Stimulated activated CD4-positive, alpha-beta T cell treated with anti-CD3 and anti-CD28 coated beads, Interleukin-4, amount 100 ng/mL, for 4 hours (primary cell): ENCODE data around the gene CRIP2.
A peak's percentile ranks its signal among the peaks of the same experiment; 100 is the strongest.

Source experiments
- DNase-seq, 2 experiments: peaks; one replicate each; pipeline ENCODE4 v3.0.0-alpha.2; 2020

The CRIP2 gene

GRCh38 chr14:105477660-105478397 lies 3.2 kb downstream of the CRIP2 start:
- peak in 1 of 2 experiments; percentile 69 for DNase-seq

- peak in 1 of 2 experiments; percentile 25 for DNase-seq
Measured at GRCh38 chr14:105478398-105479251, 4.0 kb downstream of the CRIP2 start.

GRCh38 chr14:105479431-105480158 lies 5.0 kb downstream of the CRIP2 start:
- DNase-seq, result no peak

GRCh38 chr14:105480199-105480746 lies 5.7 kb downstream of the CRIP2 start:
- no peak for DNase-seq

- peak; percentile 82 to 89 for DNase-seq
Measured at GRCh38 chr14:105480807-105481801, 6.5 kb downstream of the CRIP2 start.

GRCh38 chr14:105481886-105482457 lies 7.4 kb downstream of the CRIP2 start:
- DNase-seq, result peak; percentile 68 to 87

- DNase-seq, result no peak
Measured at GRCh38 chr14:105482486-105483110, 8.0 kb downstream of the CRIP2 start.

GRCh38 chr14:105483300-105484068 lies 8.9 kb downstream of the CRIP2 start:
- no peak for DNase-seq

GRCh38 chr14:105484069-105484996 lies 9.7 kb downstream of the CRIP2 start:
- peak in 1 of 2 experiments; percentile 73 for DNase-seq

- DNase-seq, result no peak
Measured at GRCh38 chr14:105484997-105485393, 10.4 kb downstream of the CRIP2 start.

GRCh38 chr14:105485739-105486162 lies 11.1 kb downstream of the CRIP2 start:
- peak in 1 of 2 experiments; percentile 32 for DNase-seq

GRCh38 chr14:105486163-105486973 lies 11.7 kb downstream of the CRIP2 start, which contains the start of gene CRIP1:
CRIP1 (plus strand) TSS chr14:105486886; CDS start chr14:105487260, 374 bp downstream.
- no peak for DNase-seq

- DNase-seq, result no peak
Measured at GRCh38 chr14:105486974-105487448, 12.4 kb downstream of the CRIP2 start.

- DNase-seq, result peak in 1 of 2 experiments; percentile 54
Measured at GRCh38 chr14:105487449-105487985, 12.9 kb downstream of the CRIP2 start.

GRCh38 chr14:105487986-105488777 lies 13.6 kb downstream of the CRIP2 start:
- peak in 1 of 2 experiments; percentile 28 for DNase-seq
